ENCODE measurements around the gene IGSF3. TPM values are rescaled to one million over a fixed set of nuclear protein-coding genes. Genes with fewer than 3 reads are reported as not detected.

IGSF3 gene
- total and polyA plus RNA-seq, 2 of the 13 experiments (the other 11 are each of a cell fraction or from before 2014, with no cell fraction given), result 0.11 to 0.16 TPM

DNA sequence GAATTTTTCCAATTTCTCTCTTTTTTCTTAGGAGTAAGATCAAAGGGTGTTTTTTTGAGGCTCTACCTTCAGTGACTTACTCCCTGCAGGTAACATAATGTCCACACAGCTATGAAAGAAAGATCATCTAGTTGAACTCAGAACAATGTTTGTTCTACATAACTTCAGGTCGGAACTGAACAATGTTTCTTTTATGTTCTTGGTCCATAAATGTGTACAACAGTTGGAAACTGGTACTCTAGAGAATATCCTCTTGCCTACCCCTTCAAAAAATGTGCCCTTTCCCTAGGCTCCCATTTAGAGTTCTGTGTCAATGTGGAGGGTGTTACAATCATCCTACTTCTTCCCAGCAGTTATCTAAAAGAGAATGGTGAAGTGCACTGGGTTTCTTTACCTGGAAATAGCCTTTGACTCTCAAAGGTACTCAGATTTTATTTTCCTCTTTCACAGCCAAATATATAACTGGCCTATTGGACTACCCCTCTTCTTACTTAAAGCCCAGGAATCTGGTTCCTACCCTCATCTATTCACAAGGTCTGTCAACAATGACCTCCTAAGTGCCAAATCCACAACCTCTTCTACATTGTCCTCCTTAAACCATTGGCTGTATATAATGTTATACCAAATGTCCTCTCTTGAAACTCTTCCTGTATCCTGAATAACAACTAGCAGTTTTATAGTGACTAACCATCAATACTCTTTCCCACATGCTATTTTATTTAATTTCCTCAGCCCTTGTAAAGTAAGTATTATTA, 139.0 kb downstream of the IGSF3 start (continued):
- TF ChIP-seq, protein P1, sequence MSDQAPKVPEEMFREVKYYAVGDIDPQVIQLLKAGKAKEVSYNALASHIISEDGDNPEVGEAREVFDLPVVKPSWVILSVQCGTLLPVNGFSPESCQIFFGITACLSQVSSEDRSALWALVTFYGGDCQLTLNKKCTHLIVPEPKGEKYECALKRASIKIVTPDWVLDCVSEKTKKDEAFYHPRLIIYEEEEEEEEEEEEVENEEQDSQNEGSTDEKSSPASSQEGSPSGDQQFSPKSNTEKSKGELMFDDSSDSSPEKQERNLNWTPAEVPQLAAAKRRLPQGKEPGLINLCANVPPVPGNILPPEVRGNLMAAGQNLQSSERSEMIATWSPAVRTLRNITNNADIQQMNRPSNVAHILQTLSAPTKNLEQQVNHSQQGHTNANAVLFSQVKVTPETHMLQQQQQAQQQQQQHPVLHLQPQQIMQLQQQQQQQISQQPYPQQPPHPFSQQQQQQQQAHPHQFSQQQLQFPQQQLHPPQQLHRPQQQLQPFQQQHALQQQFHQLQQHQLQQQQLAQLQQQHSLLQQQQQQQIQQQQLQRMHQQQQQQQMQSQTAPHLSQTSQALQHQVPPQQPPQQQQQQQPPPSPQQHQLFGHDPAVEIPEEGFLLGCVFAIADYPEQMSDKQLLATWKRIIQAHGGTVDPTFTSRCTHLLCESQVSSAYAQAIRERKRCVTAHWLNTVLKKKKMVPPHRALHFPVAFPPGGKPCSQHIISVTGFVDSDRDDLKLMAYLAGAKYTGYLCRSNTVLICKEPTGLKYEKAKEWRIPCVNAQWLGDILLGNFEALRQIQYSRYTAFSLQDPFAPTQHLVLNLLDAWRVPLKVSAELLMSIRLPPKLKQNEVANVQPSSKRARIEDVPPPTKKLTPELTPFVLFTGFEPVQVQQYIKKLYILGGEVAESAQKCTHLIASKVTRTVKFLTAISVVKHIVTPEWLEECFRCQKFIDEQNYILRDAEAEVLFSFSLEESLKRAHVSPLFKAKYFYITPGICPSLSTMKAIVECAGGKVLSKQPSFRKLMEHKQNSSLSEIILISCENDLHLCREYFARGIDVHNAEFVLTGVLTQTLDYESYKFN (CRISPR knock-in tag; conservative IDR thresholded peaks at IDR 0.05), result peak; percentile 64
- no peak for TF ChIP-seq ZNF713 (CRISPR knock-in tag; IDR thresholded peaks at IDR 0.05)
- TF ChIP-seq, protein P2, sequence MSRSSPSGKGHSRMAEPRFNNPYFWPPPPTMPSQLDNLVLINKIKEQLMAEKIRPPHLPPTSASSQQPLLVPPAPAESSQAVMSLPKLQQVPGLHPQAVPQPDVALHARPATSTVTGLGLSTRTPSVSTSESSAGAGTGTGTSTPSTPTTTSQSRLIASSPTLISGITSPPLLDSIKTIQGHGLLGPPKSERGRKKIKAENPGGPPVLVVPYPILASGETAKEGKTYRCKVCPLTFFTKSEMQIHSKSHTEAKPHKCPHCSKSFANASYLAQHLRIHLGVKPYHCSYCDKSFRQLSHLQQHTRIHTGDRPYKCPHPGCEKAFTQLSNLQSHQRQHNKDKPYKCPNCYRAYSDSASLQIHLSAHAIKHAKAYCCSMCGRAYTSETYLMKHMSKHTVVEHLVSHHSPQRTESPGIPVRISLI (CRISPR knock-in tag; IDR thresholded peaks at IDR 0.05; ENCODE audit: borderline replicate concordance), result peak; percentile 50; the same call in 1 of the 2 replicates
- TF ChIP-seq ELF3 (CRISPR knock-in tag; IDR thresholded peaks at IDR 0.05), result peak; percentile 57; the same call in 1 of the 2 replicates
- no peak for TF ChIP-seq NR2F6 (IDR thresholded peaks at IDR 0.05)
- TF ChIP-seq NR2F6 (CRISPR knock-in tag; IDR thresholded peaks at IDR 0.05), result 0 out of 2 replicates have a peak, but pooled peaks have one; percentile 22
- 0 out of 2 replicates have a peak, but pooled peaks have one; percentile 18 for TF ChIP-seq NCOA2 (CRISPR knock-in tag; IDR thresholded peaks at IDR 0.05)
- TF ChIP-seq ZEB1 (IDR thresholded peaks at IDR 0.05; ENCODE audit: insufficient replicate concordance, low read depth), result peak; percentile 46
- 0 out of 2 replicates have a peak, but pooled peaks have one; percentile 34 for TF ChIP-seq POGZ (CRISPR knock-in tag; IDR thresholded peaks at IDR 0.05)
- TF ChIP-seq SAP130 (CRISPR knock-in tag; IDR thresholded peaks at IDR 0.05; ENCODE audit: low read depth), result peak; percentile 33; the same call in 1 of the 2 replicates
- peak; percentile 45 for TF ChIP-seq HNF4A (CRISPR knock-in tag; IDR thresholded peaks at IDR 0.05)
- TF ChIP-seq, protein P3, sequence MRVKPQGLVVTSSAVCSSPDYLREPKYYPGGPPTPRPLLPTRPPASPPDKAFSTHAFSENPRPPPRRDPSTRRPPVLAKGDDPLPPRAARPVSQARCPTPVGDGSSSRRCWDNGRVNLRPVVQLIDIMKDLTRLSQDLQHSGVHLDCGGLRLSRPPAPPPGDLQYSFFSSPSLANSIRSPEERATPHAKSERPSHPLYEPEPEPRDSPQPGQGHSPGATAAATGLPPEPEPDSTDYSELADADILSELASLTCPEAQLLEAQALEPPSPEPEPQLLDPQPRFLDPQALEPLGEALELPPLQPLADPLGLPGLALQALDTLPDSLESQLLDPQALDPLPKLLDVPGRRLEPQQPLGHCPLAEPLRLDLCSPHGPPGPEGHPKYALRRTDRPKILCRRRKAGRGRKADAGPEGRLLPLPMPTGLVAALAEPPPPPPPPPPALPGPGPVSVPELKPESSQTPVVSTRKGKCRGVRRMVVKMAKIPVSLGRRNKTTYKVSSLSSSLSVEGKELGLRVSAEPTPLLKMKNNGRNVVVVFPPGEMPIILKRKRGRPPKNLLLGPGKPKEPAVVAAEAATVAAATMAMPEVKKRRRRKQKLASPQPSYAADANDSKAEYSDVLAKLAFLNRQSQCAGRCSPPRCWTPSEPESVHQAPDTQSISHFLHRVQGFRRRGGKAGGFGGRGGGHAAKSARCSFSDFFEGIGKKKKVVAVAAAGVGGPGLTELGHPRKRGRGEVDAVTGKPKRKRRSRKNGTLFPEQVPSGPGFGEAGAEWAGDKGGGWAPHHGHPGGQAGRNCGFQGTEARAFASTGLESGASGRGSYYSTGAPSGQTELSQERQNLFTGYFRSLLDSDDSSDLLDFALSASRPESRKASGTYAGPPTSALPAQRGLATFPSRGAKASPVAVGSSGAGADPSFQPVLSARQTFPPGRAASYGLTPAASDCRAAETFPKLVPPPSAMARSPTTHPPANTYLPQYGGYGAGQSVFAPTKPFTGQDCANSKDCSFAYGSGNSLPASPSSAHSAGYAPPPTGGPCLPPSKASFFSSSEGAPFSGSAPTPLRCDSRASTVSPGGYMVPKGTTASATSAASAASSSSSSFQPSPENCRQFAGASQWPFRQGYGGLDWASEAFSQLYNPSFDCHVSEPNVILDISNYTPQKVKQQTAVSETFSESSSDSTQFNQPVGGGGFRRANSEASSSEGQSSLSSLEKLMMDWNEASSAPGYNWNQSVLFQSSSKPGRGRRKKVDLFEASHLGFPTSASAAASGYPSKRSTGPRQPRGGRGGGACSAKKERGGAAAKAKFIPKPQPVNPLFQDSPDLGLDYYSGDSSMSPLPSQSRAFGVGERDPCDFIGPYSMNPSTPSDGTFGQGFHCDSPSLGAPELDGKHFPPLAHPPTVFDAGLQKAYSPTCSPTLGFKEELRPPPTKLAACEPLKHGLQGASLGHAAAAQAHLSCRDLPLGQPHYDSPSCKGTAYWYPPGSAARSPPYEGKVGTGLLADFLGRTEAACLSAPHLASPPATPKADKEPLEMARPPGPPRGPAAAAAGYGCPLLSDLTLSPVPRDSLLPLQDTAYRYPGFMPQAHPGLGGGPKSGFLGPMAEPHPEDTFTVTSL (CRISPR knock-in tag; IDR thresholded peaks at IDR 0.05; ENCODE audit: borderline replicate concordance), result peak; percentile 71; the same call in 1 of the 2 replicates
- TF ChIP-seq, protein P4, sequence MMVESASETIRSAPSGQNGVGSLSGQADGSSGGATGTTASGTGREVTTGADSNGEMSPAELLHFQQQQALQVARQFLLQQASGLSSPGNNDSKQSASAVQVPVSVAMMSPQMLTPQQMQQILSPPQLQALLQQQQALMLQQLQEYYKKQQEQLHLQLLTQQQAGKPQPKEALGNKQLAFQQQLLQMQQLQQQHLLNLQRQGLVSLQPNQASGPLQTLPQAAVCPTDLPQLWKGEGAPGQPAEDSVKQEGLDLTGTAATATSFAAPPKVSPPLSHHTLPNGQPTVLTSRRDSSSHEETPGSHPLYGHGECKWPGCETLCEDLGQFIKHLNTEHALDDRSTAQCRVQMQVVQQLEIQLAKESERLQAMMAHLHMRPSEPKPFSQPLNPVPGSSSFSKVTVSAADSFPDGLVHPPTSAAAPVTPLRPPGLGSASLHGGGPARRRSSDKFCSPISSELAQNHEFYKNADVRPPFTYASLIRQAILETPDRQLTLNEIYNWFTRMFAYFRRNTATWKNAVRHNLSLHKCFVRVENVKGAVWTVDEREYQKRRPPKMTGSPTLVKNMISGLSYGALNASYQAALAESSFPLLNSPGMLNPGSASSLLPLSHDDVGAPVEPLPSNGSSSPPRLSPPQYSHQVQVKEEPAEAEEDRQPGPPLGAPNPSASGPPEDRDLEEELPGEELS (CRISPR knock-in tag; IDR thresholded peaks at IDR 0.05), result 0 out of 2 replicates have a peak, but pooled peaks have one; percentile 14
